Measurements from ENCODE around the gene PDE9A.
A peak's percentile ranks its signal among the peaks of the same experiment; 100 is the strongest.
"Not testable (repeated sequence)": the region's sequence is repeated elsewhere in the genome, so short reads cannot be mapped to it uniquely, and the experiment has no call there.

Gene PDE9A

GRCh38 chr21:42653231-42654061 is at the start of gene PDE9A:
TSS of gene PDE9A (plus strand) at chr21:42653621. CDS start at chr21:42653815, 194 bp downstream.
- Histone ChIP-seq H3K36me3 (ENCODE audit: insufficient read depth, low read length) (no peaks in the 10 kb centered on the region), H3K4me1 (ENCODE audit: insufficient read depth, low read length) (peaks cover 16% of the 10 kb centered on the region), H3K9me3 (ENCODE audit: control insufficient read depth, insufficient read depth, low read length) (no peaks in the 10 kb centered on the region), H3K9ac (ENCODE audit: low read depth, low read length) (peak within 1 kb of the TSS; percentile 74)

- Histone ChIP-seq H3K9me3 (ENCODE audit: control insufficient read depth, insufficient read depth, low read length) (peaks cover 4% of the 10 kb centered on the region; the same call in 1 of the 2 replicates), H3K9ac (ENCODE audit: low read depth, low read length) (no peak overlapping the region), H3K4me1 (ENCODE audit: insufficient read depth, low read length) (no peaks in the 10 kb centered on the region), H3K36me3 (ENCODE audit: insufficient read depth, low read length) (no peaks in the 10 kb centered on the region)
These were observed 46.3 kb upstream of the PDE9A start for GRCh38 chr21:42607102-42607501.

DNA sequence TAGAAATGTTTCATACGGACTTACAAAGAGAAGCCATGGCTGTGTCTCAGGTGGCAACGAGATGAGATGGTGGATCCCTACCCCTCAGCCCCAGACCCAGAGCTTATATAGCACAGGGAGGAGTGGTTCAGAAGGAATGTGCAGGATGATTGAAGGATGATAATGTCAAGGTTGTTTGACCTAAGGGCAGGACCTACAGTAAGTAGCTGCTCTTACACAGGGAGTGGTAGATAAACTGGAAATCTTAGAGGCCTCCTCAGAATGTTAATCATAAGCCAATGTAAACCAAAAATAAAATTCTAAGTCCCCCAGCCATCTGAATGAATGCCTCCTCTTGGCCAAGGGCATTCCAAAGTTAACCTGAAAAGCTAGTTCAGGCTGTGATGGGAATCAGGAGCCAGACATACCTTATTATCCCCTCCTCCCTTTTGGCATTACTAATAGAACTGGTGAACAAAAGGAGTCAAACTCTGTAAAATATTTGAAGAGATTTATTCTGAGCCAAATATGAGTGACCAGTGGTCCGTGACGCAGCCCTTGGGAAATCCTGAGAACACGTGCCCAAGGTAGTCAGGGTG is 45.8 kb upstream of the PDE9A start:
- no peaks in the 10 kb centered on the region for H3K36me3 ChIP-seq (ENCODE audit: insufficient read depth, low read length)
- H3K9ac ChIP-seq (ENCODE audit: low read depth, low read length), result no peak overlapping the region
- H3K9me3 ChIP-seq (ENCODE audit: control insufficient read depth, insufficient read depth, low read length), result peaks cover 4% of the 10 kb centered on the region; the same call in 1 of the 2 replicates
- no peaks in the 10 kb centered on the region for H3K4me1 ChIP-seq (ENCODE audit: insufficient read depth, low read length)

DNA sequence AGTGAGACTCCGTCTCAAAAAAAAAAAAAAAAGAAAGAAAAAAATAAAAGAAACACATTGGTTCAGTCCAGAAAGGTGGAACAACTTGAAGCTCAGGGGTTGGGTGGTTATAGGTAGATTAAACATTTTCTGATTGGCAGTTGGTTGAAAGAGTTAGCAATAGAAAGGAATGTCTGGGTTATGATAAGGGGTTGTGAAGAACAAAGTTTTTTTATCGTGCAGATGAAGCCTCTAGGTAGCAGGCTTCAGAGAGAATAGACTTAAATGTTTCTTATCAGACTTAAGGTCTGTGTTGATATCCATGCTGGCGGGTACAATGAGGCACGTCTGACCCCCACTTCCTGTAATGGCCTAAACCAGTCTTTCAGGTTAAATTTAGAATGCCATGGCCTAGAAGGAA is 45.0 kb upstream of the PDE9A start:
- H3K9ac ChIP-seq (ENCODE audit: low read depth, low read length), result no peak overlapping the region
- no peaks in the 10 kb centered on the region for H3K36me3 ChIP-seq (ENCODE audit: insufficient read depth, low read length)
- H3K9me3 ChIP-seq (ENCODE audit: control insufficient read depth, insufficient read depth, low read length), result peaks cover 4% of the 10 kb centered on the region; the same call in 1 of the 2 replicates

GRCh38 chr21:42609811-42610210 is 43.6 kb upstream of the PDE9A start:
- peaks cover 4% of the 10 kb centered on the region; the same call in 1 of the 2 replicates for H3K9me3 ChIP-seq (ENCODE audit: control insufficient read depth, insufficient read depth, low read length)
- H3K4me1 ChIP-seq (ENCODE audit: insufficient read depth, low read length), result no peaks in the 10 kb centered on the region
- H3K36me3 ChIP-seq (ENCODE audit: insufficient read depth, low read length), result no peaks in the 10 kb centered on the region

More for the DNA sequence above, 45.0 kb upstream of the PDE9A start:
- no peaks in the 10 kb centered on the region for H3K4me1 ChIP-seq (ENCODE audit: insufficient read depth, low read length)

GRCh38 chr21:42611852-42612251 is 41.6 kb upstream of the PDE9A start:
- Histone ChIP-seq H3K36me3 (ENCODE audit: insufficient read depth, low read length) (no peaks in the 10 kb centered on the region), H3K9ac (ENCODE audit: low read depth, low read length) (no peak overlapping the region), H3K4me1 (ENCODE audit: insufficient read depth, low read length) (no peaks in the 10 kb centered on the region), H3K9me3 (ENCODE audit: control insufficient read depth, insufficient read depth, low read length) (no peaks in the 10 kb centered on the region)

More at GRCh38 chr21:42609811-42610210, 43.6 kb upstream of the PDE9A start:
- H3K9ac ChIP-seq (ENCODE audit: low read depth, low read length), result no peak overlapping the region

- no peaks in the 10 kb centered on the region for H3K9me3 ChIP-seq (ENCODE audit: control insufficient read depth, insufficient read depth, low read length)
- H3K9ac ChIP-seq (ENCODE audit: low read depth, low read length), result no peak overlapping the region
- no peaks in the 10 kb centered on the region for H3K4me1 ChIP-seq (ENCODE audit: insufficient read depth, low read length)
- no peaks in the 10 kb centered on the region for H3K36me3 ChIP-seq (ENCODE audit: insufficient read depth, low read length)
These were observed 41.0 kb upstream of the PDE9A start for GRCh38 chr21:42612390-42612789.

DNA sequence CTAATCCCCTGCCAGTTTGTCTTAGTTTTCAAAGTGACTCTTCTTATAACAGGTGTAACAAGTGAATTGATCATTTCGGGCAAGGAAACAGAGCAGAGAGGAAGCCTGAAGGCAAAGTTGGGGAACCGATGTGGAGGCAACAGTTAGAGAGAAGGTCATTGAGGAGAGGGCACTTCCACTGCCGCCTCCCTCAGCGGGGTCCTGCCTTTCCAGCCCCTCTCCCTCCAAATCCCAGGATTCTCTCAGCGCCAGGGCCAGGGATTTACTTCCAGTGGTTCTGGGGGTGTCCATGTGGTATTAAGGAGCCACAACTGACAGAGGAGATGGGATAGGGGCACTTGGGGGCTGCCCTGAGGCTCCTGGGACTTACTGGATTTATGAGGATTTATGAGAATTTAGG is 39.7 kb upstream of the PDE9A start:
- H3K9me3 ChIP-seq (ENCODE audit: control insufficient read depth, insufficient read depth, low read length), result no peaks in the 10 kb centered on the region
- no peak overlapping the region for H3K9ac ChIP-seq (ENCODE audit: low read depth, low read length)
- no peaks in the 10 kb centered on the region for H3K36me3 ChIP-seq (ENCODE audit: insufficient read depth, low read length)
- no peaks in the 10 kb centered on the region for H3K4me1 ChIP-seq (ENCODE audit: insufficient read depth, low read length)

- Histone ChIP-seq H3K36me3 (ENCODE audit: insufficient read depth, low read length) (no peaks in the 10 kb centered on the region), H3K9ac (ENCODE audit: low read depth, low read length) (no peak overlapping the region), H3K4me1 (ENCODE audit: insufficient read depth, low read length) (no peaks in the 10 kb centered on the region), H3K9me3 (ENCODE audit: control insufficient read depth, insufficient read depth, low read length) (no peaks in the 10 kb centered on the region)
These were observed 39.0 kb upstream of the PDE9A start for GRCh38 chr21:42614396-42614795.

GRCh38 chr21:42614811-42615351 is 38.5 kb upstream of the PDE9A start:
- H3K9ac ChIP-seq (ENCODE audit: low read depth, low read length), result no peak overlapping the region

DNA sequence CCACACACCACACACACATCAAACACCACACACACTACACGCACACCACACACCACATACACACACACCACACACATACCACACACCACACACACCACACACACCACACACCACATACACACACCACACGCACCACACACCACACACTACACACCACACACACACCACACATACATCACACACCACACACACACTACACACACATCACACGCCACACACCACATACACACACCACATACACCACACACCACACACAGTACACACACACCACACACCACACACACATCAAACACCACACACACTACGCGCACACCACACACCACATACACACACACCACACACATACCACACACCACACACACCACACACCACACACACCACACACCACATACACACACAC is 38.0 kb upstream of the PDE9A start:
- H3K4me1 ChIP-seq (ENCODE audit: insufficient read depth, low read length); H3K9me3 ChIP-seq (ENCODE audit: control insufficient read depth, insufficient read depth, low read length); H3K36me3 ChIP-seq (ENCODE audit: insufficient read depth, low read length); H3K9ac ChIP-seq (ENCODE audit: low read depth, low read length): not testable (repeated sequence)

More at GRCh38 chr21:42614811-42615351, 38.5 kb upstream of the PDE9A start:
- Histone ChIP-seq H3K9me3 (ENCODE audit: control insufficient read depth, insufficient read depth, low read length) (no peaks in the 10 kb centered on the region), H3K4me1 (ENCODE audit: insufficient read depth, low read length) (no peaks in the 10 kb centered on the region), H3K36me3 (ENCODE audit: insufficient read depth, low read length) (no peaks in the 10 kb centered on the region)

DNA sequence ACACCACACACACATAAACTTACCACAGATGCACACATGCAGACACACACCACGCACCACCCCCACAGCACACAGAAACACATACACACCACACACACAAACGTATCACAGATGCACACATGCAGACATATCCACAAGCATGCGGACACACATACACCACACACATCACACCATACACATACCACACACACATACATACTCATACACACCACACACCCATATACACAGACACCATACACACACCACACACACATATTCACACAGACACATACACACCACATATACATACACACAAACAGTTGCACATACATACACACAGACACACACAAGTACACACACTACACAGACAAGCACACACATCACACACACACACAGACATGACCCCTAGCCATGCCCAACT is 37.5 kb upstream of the PDE9A start:
- no peaks in the 10 kb centered on the region for H3K4me1 ChIP-seq (ENCODE audit: insufficient read depth, low read length)
- H3K9me3 ChIP-seq (ENCODE audit: control insufficient read depth, insufficient read depth, low read length), result no peaks in the 10 kb centered on the region
- H3K36me3 ChIP-seq (ENCODE audit: insufficient read depth, low read length), result no peaks in the 10 kb centered on the region
- H3K9ac ChIP-seq (ENCODE audit: low read depth, low read length), result no peak overlapping the region

- no peak overlapping the region for H3K9ac ChIP-seq (ENCODE audit: low read depth, low read length)
- no peaks in the 10 kb centered on the region for H3K4me1 ChIP-seq (ENCODE audit: insufficient read depth, low read length)
- no peaks in the 10 kb centered on the region for H3K9me3 ChIP-seq (ENCODE audit: control insufficient read depth, insufficient read depth, low read length)
- H3K36me3 ChIP-seq (ENCODE audit: insufficient read depth, low read length), result no peaks in the 10 kb centered on the region
These were observed 37.0 kb upstream of the PDE9A start for GRCh38 chr21:42616446-42616845.

GRCh38 chr21:42616941-42617340 is 36.5 kb upstream of the PDE9A start:
- Histone ChIP-seq H3K36me3 (ENCODE audit: insufficient read depth, low read length) (no peaks in the 10 kb centered on the region), H3K9me3 (ENCODE audit: control insufficient read depth, insufficient read depth, low read length) (no peaks in the 10 kb centered on the region), H3K4me1 (ENCODE audit: insufficient read depth, low read length) (0 out of 2 replicates have a peak, but pooled peaks cover 3% of the 10 kb centered on the region), H3K9ac (ENCODE audit: low read depth, low read length) (no peak overlapping the region)

DNA sequence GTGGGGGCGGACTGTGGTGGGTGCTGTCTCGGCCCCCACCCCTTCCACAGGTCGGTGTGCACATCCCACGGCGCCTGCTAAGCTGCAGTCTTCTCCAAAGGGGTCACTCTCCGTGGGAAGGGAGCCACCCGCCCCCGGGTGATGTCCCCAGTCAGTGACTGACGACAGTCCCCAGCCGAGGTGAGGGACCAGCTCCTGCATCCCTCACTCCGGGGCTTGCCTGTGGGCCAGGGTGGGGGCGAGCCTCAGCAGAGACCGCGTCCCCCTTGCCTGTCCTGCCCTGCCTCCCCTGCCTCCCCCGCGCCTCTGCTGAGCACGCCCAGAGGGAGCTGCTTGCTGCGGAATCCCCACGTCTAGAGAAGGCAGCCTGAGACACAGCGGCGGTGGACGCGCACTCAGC is 35.9 kb upstream of the PDE9A start:
- no peaks in the 10 kb centered on the region for H3K9me3 ChIP-seq (ENCODE audit: control insufficient read depth, insufficient read depth, low read length)
- H3K4me1 ChIP-seq (ENCODE audit: insufficient read depth, low read length), result 0 out of 2 replicates have a peak, but pooled peaks cover 3% of the 10 kb centered on the region
- no peak overlapping the region for H3K9ac ChIP-seq (ENCODE audit: low read depth, low read length)
- H3K36me3 ChIP-seq (ENCODE audit: insufficient read depth, low read length), result no peaks in the 10 kb centered on the region

Measured in ES-I3 (cell line).